SK-N-MC (cell line): ENCODE measurements around the gene COLGALT1.

Experiments used
- EZH2 ChIP-seq: fragments of 200-600 bp; sonication (generic); IDR thresholded peaks from one replicate; pipeline ENCODE4 v1.6.1; 2017; ENCODE audit warnings: antibody characterized with exemption
- POLR2AphosphoS5 ChIP-seq: IDR thresholded peaks from 2 replicates; pipeline ENCODE4 v1.6.1; 2012; ENCODE audit warnings: mild to moderate bottlenecking, low read depth, low read length, borderline replicate concordance

DNA sequence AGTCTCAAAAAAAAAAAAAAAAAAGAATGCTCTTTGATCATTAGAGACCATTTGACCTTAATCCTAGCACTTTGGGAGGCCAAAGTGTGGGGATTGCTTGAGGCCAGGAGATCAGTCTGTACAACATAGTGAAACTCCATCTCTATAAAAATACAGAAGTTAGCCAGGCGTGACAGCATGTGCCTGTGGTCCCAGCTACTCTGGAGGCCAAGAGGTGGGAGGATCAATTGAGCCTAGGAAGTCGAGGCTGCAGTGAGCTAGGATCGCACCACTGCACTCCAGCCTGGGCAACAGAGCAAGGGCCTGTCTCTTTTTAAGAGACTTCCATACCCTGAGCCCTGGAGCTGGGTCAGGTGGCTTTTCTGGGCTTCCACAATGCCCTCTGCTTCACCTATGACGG lies 11.5 kb upstream of the COLGALT1 start:
- TF ChIP-seq EZH2: no peak
- TF ChIP-seq POLR2AphosphoS5: no peak
